WTC11 (cell line): ENCODE measurements around the gene FGF3.
A peak's percentile ranks its signal among the peaks of the same experiment; 100 is the strongest.

ENCODE experiments used
- IRF2 ChIP-seq: sonication (generic); formaldehyde crosslinking; IDR thresholded peaks from 2 replicates; pipeline ENCODE4 v1.8.0; 2022; ENCODE audit warnings: low read depth, missing genetic modification reagents, borderline replicate concordance
- TF ChIP-seq, protein P1 (sequence below): fragments of 200-600 bp; IDR thresholded peaks from 2 replicates; pipeline ENCODE4 v1.8.0; 2022; ENCODE audit warnings: antibody characterized with exemption

- TF ChIP-seq, protein P1, sequence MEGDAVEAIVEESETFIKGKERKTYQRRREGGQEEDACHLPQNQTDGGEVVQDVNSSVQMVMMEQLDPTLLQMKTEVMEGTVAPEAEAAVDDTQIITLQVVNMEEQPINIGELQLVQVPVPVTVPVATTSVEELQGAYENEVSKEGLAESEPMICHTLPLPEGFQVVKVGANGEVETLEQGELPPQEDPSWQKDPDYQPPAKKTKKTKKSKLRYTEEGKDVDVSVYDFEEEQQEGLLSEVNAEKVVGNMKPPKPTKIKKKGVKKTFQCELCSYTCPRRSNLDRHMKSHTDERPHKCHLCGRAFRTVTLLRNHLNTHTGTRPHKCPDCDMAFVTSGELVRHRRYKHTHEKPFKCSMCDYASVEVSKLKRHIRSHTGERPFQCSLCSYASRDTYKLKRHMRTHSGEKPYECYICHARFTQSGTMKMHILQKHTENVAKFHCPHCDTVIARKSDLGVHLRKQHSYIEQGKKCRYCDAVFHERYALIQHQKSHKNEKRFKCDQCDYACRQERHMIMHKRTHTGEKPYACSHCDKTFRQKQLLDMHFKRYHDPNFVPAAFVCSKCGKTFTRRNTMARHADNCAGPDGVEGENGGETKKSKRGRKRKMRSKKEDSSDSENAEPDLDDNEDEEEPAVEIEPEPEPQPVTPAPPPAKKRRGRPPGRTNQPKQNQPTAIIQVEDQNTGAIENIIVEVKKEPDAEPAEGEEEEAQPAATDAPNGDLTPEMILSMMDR, result peak; percentile 97
- TF ChIP-seq IRF2, result no peak
Measured at GRCh38 chr11:69801513-69802335, 17.5 kb downstream of the FGF3 start.
